Measurements from ENCODE around the gene C19orf25. TPM values are rescaled to one million over a fixed set of nuclear protein-coding genes. Genes with fewer than 3 reads are reported as not detected.

The C19orf25 gene
- total and polyA plus RNA-seq, 2 of the 13 experiments (the other 11 are each of a cell fraction or from before 2014, with no cell fraction given) = 14.2 to 32.4 TPM

- TF ChIP-seq ZKSCAN1 (IDR thresholded peaks at IDR 0.05; ENCODE audit: low read length) (no peak), RAD21 (CRISPR knock-in tag; IDR thresholded peaks at IDR 0.05) (no peak), TBX2 (CRISPR knock-in tag; IDR thresholded peaks at IDR 0.05; ENCODE audit: borderline replicate concordance) (no peak), ZNF768 (CRISPR knock-in tag; IDR thresholded peaks at IDR 0.05) (peak; percentile 16; the same call in 1 of the 2 replicates), UBTF (CRISPR knock-in tag; IDR thresholded peaks at IDR 0.05) (no peak; the same call in 1 of the 2 replicates), MYC (CRISPR knock-in tag; IDR thresholded peaks at IDR 0.05; ENCODE audit: borderline replicate concordance) (no peak), ZNF496 (CRISPR knock-in tag; IDR thresholded peaks at IDR 0.05; ENCODE audit: insufficient replicate concordance) (no peak), DR1 (CRISPR knock-in tag; IDR thresholded peaks at IDR 0.05) (peak; percentile 36; the same call in 1 of the 2 replicates), TOE1 (CRISPR knock-in tag; IDR thresholded peaks at IDR 0.05) (no peak), THAP11 (CRISPR knock-in tag; IDR thresholded peaks at IDR 0.05) (no peak), ZNF274 (CRISPR knock-in tag; IDR thresholded peaks at IDR 0.05) (no peak), TBP (CRISPR knock-in tag; IDR thresholded peaks at IDR 0.05) (no peak), EED (CRISPR knock-in tag; IDR thresholded peaks at IDR 0.05) (no peak), STAT5B (CRISPR knock-in tag; IDR thresholded peaks at IDR 0.05) (no peak), ZNF816 (CRISPR knock-in tag; IDR thresholded peaks at IDR 0.05; ENCODE audit: borderline replicate concordance) (no peak), CENPT (CRISPR knock-in tag; IDR thresholded peaks at IDR 0.05; ENCODE audit: low read depth) (peak; percentile 80; the same call in 1 of the 2 replicates), NFKBIZ (CRISPR knock-in tag; IDR thresholded peaks at IDR 0.05) (no peak), ELK4 (CRISPR knock-in tag; IDR thresholded peaks at IDR 0.05; ENCODE audit: borderline replicate concordance) (no peak), ELF1 (CRISPR knock-in tag; IDR thresholded peaks at IDR 0.05) (no peak), NCOA2 (CRISPR knock-in tag; IDR thresholded peaks at IDR 0.05) (no peak), ZHX2 (IDR thresholded peaks at IDR 0.05; ENCODE audit: low read depth) (no peak), ZHX2 (CRISPR knock-in tag; IDR thresholded peaks at IDR 0.05; ENCODE audit: borderline replicate concordance) (no peak)
Observed at GRCh38 chr19:1457031-1457739, 21.8 kb downstream of the C19orf25 start (continued).
